CD14-positive monocyte (primary cell): Measurements from ENCODE around the gene PRKCA. TPM values are rescaled to one million over a fixed set of nuclear protein-coding genes. Genes with fewer than 3 reads are reported as not detected.
"Not testable (repeated sequence)": the region's sequence is repeated elsewhere in the genome, so short reads cannot be mapped to it uniquely, and the experiment has no call there.

ENCODE experiments used
- DNase-seq, 3 donors: peaks; one replicate each; pipeline ENCODE4 v3.0.0-alpha.2; 2011 to 2022
- H2AFZ ChIP-seq: 2 replicates; pipeline ENCODE4 v1.6.0; 2012; ENCODE audit warnings: mild to moderate bottlenecking, low read depth, low read length, inconsistent platforms; ENCODE audit not compliant: insufficient read depth, poor library complexity, severe bottlenecking
- H3K27ac ChIP-seq, 2 donors: 1 replicate in 1 of 2; 2 replicates in 1 of 2; pipeline ENCODE4 v1.5.1; 2012 to 2013; ENCODE audit warnings: low read length in 2 of 2, control low read depth in 1 of 2, inconsistent platforms in 1 of 2, low read depth in 1 of 2, mild to moderate bottlenecking in 1 of 2
- H3K27me3 ChIP-seq, 2 donors: one replicate each; pipeline versions ENCODE4 v1.6.0 to v1.6.1; 2011 to 2013; ENCODE audit warnings: low read length in 2 of 2; ENCODE audit not compliant: control insufficient read depth in 2 of 2, insufficient read depth in 2 of 2
- H3K36me3 ChIP-seq, 2 donors: replicated peaks in 1 of 2; 1 replicate in 1 of 2; 2 replicates in 1 of 2; pipeline versions ENCODE4 v1.5.1 to v1.6.1; 2012 to 2013; ENCODE audit warnings: low read length in 2 of 2, control low read depth in 1 of 2, inconsistent platforms in 1 of 2, mild to moderate bottlenecking in 1 of 2; ENCODE audit not compliant: insufficient read depth in 2 of 2, control insufficient read depth in 1 of 2
- H3K4me1 ChIP-seq, 2 donors: 1 replicate in 1 of 2; 2 replicates in 1 of 2; pipeline versions ENCODE4 v1.5.1 to v1.6.1; 2012 to 2013; ENCODE audit warnings: low read length in 2 of 2, control low read depth in 1 of 2, inconsistent platforms in 1 of 2, mild to moderate bottlenecking in 1 of 2, moderate library complexity in 1 of 2; ENCODE audit not compliant: insufficient read depth in 2 of 2, control insufficient read depth in 1 of 2
- H3K4me2 ChIP-seq: replicated peaks from 2 replicates; pipeline ENCODE3; 2012; ENCODE audit warnings: low read length, moderate library complexity, mild to moderate bottlenecking; ENCODE audit not compliant: poor library complexity, severe bottlenecking; ENCODE audit errors: extremely low read depth
- H3K4me3 ChIP-seq, 3 experiments: fragments of 200-600 bp in 1 of 3; sonication (generic) in 1 of 3; replicated peaks in 1 of 3; 1 replicate in 2 of 3; 2 replicates in 1 of 3; pipeline ENCODE4 v1.5.1; 2011 to 2013; ENCODE audit warnings: low read length in 3 of 3, mild to moderate bottlenecking in 3 of 3, control low read depth in 2 of 3, low read depth in 2 of 3, inconsistent platforms in 1 of 3, moderate library complexity in 1 of 3
- H3K79me2 ChIP-seq: 2 replicates; pipeline ENCODE4 v1.6.0; 2012; ENCODE audit warnings: mild to moderate bottlenecking, control low read depth, inconsistent platforms, low read length, moderate library complexity; ENCODE audit not compliant: insufficient read depth
- H3K9ac ChIP-seq: 2 replicates; pipeline ENCODE4 v1.6.0; 2017; ENCODE audit warnings: low read length, mild to moderate bottlenecking; ENCODE audit not compliant: insufficient read depth, poor library complexity, severe bottlenecking
- H3K9me3 ChIP-seq, 2 donors: replicated peaks in 1 of 2; 1 replicate in 1 of 2; 2 replicates in 1 of 2; pipeline versions ENCODE4 v1.5.1 to v1.6.1; 2012 to 2013; ENCODE audit warnings: low read length in 2 of 2, control low read depth in 1 of 2; ENCODE audit not compliant: control insufficient read depth in 1 of 2, insufficient read depth in 1 of 2
- H4K20me1 ChIP-seq: 2 replicates; pipeline ENCODE4 v1.6.0; 2012; ENCODE audit warnings: mild to moderate bottlenecking, low read length, control low read depth, moderate library complexity; ENCODE audit not compliant: insufficient read depth
- H3K27ac Mint-ChIP-seq, 7 donors: one replicate each; pipeline ENCODE4 v1.8.0; 2020; ENCODE audit warnings: mild to moderate bottlenecking in 7 of 7, mixed read lengths in 7 of 7, moderate library complexity in 6 of 7, inconsistent platforms in 2 of 7
- H3K27me3 Mint-ChIP-seq, 3 donors: one replicate each; pipeline ENCODE4 v1.8.0; 2021 to 2022; ENCODE audit warnings: low read depth in 3 of 3, mild to moderate bottlenecking in 3 of 3, mixed read lengths in 3 of 3, moderate library complexity in 3 of 3, inconsistent platforms in 1 of 3
- H3K36me3 Mint-ChIP-seq, 2 donors: one replicate each; pipeline ENCODE4 v1.8.0; 2020; ENCODE audit warnings: mixed read lengths in 2 of 2, inconsistent platforms in 1 of 2, mild to moderate bottlenecking in 1 of 2
- H3K4me1 Mint-ChIP-seq: one replicate; pipeline ENCODE4 v1.8.0; 2020; ENCODE audit warnings: mild to moderate bottlenecking, mixed read lengths
- H3K4me3 Mint-ChIP-seq, 2 donors: one replicate each; pipeline ENCODE4 v1.8.0; 2020; ENCODE audit warnings: mild to moderate bottlenecking in 2 of 2, mixed read lengths in 2 of 2, moderate library complexity in 1 of 2
- H3K9me3 Mint-ChIP-seq, 7 donors: one replicate each; pipeline ENCODE4 v1.8.0; 2020 to 2022; ENCODE audit warnings: mixed read lengths in 7 of 7, mild to moderate bottlenecking in 6 of 7, moderate library complexity in 6 of 7, inconsistent platforms in 2 of 7
- WGBS: methylation state at CpG from one replicate; pipeline ENCODE4 v1.1.5; 2013; ENCODE audit warnings: missing lambda C conversion rate; ENCODE audit not compliant: insufficient coverage; 5-methylcytosine and 5-hydroxymethylcytosine counted together
- intact Hi-C, 2 donors: fragments of 100-400 bp; cut with micrococcal nuclease; formaldehyde crosslinking; loops; one replicate each; pipeline versions ENCODE4 v1.15.0 to v1.15.1; 2023
- polyA plus RNA-seq, 3 donors: library from polyadenylated mRNA; depleted of rRNA in 1 of 3; unstranded in 2 of 3; stranded (reverse) in 1 of 3; fragments of 300-500 nt in 2 of 3; fragments of >200 nt in 1 of 3; fragmentation: Illumina TruSeq in 2 of 3; gene quantifications; 1 replicate in 2 of 3; 2 replicates in 1 of 3; pipeline ENCODE4 v1.2.3, GENCODE V29; 2012 to 2021
- TF ChIP-seq, protein P1 (sequence below): fragments of 200-600 bp; IDR thresholded peaks from one replicate; pipeline ENCODE4 v1.8.0; 2022; ENCODE audit warnings: antibody characterized with exemption, mild to moderate bottlenecking

Gene PRKCA
- polyA plus RNA-seq, 3 donors = 0.22 to 7.1 (median 0.30) TPM

DNA sequence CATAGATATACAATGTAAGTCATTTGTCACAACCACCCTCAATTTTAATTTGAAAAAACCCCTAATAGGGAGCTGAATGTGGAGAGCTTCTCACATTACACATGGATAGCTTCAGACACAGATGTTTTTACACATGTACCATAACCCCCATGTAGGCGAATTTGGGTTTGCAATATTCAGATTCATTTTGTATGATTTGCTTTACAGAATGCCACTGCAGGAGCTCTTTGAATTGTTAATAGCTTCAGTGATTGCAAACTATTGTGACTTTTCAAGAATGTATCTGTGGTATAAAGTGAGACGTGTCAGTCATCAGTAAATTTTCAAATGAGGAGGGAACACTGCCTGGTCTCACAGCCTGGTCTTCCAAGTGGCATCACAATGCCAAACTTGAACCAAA is 419.9 kb downstream of the PRKCA start:
- Histone ChIP-seq H3K4me1 (no peaks in the 10 kb centered on the region), H3K4me3 (no peak overlapping the region), H3K36me3 (peaks cover 0 to under 1% of the 10 kb centered on the region in 2 donors), H3K9ac (no peak overlapping the region), H3K27me3 (no peaks in the 10 kb centered on the region), H2AFZ (no peak overlapping the region), H3K9me3 (no peaks in the 10 kb centered on the region), H4K20me1 (no peaks in the 10 kb centered on the region), H3K4me2 (no peak overlapping the region), H3K79me2 (no peaks in the 10 kb centered on the region), H3K27ac (no peak overlapping the region)
- H3K27me3 Mint-ChIP-seq = peaks cover 0 to 2% (median 0%) of the 10 kb centered on the region in 3 donors
- TF ChIP-seq, protein P1, sequence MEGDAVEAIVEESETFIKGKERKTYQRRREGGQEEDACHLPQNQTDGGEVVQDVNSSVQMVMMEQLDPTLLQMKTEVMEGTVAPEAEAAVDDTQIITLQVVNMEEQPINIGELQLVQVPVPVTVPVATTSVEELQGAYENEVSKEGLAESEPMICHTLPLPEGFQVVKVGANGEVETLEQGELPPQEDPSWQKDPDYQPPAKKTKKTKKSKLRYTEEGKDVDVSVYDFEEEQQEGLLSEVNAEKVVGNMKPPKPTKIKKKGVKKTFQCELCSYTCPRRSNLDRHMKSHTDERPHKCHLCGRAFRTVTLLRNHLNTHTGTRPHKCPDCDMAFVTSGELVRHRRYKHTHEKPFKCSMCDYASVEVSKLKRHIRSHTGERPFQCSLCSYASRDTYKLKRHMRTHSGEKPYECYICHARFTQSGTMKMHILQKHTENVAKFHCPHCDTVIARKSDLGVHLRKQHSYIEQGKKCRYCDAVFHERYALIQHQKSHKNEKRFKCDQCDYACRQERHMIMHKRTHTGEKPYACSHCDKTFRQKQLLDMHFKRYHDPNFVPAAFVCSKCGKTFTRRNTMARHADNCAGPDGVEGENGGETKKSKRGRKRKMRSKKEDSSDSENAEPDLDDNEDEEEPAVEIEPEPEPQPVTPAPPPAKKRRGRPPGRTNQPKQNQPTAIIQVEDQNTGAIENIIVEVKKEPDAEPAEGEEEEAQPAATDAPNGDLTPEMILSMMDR = no peak
- no peak overlapping the region for H3K4me3 Mint-ChIP-seq
- intact Hi-C loops = no loop called here
- peaks cover 1 to 7% of the 10 kb centered on the region in 2 donors for H3K36me3 Mint-ChIP-seq
- DNase-seq = no peak
- no peaks in the 10 kb centered on the region for H3K4me1 Mint-ChIP-seq
- H3K9me3 Mint-ChIP-seq = peaks cover 0 to 3% (median 0%) of the 10 kb centered on the region in 7 donors
- H3K27ac Mint-ChIP-seq = no peak overlapping the region
- WGBS = no CpG with 5 or more reads among the region's 2 CpGs

DNA sequence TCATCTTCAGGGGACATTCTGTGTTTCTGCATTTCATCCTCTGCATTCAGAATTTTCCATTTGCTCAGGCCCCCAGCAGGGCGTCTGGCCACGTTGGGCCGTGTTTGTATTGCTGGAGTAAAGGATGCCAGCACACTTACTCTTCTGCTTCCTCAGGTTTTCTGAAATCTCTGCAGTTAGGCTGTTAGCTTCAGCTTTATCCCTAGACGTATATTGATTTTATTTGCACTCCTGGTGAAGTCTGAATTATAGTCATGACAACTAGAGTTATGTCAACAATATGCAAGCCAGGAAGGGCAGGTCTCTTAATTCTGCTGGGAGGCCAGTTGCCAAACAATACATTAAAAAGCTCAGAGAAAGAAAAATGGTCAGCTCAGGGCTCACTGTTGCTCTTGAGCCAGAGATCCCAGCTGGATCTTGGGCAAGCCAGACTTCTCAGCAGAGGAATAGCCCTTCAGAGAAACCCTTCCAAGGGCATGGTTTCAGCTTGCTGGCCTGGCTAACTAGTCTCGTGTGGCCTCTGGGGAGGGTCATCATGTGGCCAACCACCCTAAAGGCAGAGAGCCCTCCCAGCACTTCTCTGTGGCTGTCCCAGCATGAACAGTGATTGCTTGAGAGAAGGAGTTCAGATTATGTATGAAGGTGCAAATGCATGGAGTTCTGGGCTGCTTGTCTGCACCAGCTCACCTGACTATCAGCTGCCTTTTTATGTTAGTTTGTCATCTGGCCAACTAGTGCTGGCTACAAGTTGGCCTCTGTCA is 422.3 kb downstream of the PRKCA start:
- DNase-seq = no peak
- Mint-ChIP-seq H3K4me3 (no peak overlapping the region), H3K4me1 (no peaks in the 10 kb centered on the region), H3K27me3 (peaks cover 0 to 4% (median 0%) of the 10 kb centered on the region in 3 donors), H3K27ac (no peak overlapping the region), H3K36me3 (peaks cover 1 to 8% of the 10 kb centered on the region in 2 donors), H3K9me3 (no peaks in the 10 kb centered on the region)
- no CpG with 5 or more reads among the region's 5 CpGs for WGBS
- no peak overlapping the region for H3K4me2 ChIP-seq
- no peaks in the 10 kb centered on the region for H3K4me1 ChIP-seq
- intact Hi-C loops = no loop called here
- no peak overlapping the region for H3K9ac ChIP-seq
- TF ChIP-seq, protein P1 = no peak
- H3K27ac ChIP-seq = no peak overlapping the region
- H4K20me1 ChIP-seq = no peaks in the 10 kb centered on the region
- no peaks in the 10 kb centered on the region for H3K79me2 ChIP-seq
- no peak overlapping the region for H2AFZ ChIP-seq
- H3K36me3 ChIP-seq = no peaks in the 10 kb centered on the region
- H3K27me3 ChIP-seq = no peaks in the 10 kb centered on the region
- no peaks in the 10 kb centered on the region for H3K9me3 ChIP-seq
- no peak overlapping the region for H3K4me3 ChIP-seq

DNA sequence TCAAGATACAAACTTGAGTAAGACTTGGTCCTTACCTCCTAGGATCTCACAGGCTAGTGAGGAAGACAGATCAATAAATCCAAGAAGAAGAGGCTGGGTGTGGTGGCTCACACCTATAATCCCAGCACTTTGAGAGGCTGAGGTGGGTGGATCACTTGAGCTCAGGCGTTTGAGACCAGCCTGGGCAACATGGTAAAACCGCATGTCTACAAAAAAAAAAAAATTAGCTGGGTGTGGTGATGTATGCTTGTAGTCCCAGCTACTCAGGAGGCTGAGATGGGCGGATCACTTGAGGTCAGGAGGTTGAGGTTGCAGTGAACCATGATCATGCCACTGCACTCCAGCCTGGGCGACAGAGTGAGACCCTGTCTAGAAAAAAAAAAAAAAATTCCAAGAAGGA is 423.0 kb downstream of the PRKCA start:
- intact Hi-C loops, H4K20me1 ChIP-seq, H3K36me3 ChIP-seq, H3K27me3 Mint-ChIP-seq, H3K4me1 Mint-ChIP-seq, H3K36me3 Mint-ChIP-seq, H3K4me3 Mint-ChIP-seq, H3K79me2 ChIP-seq, H3K4me2 ChIP-seq, H2AFZ ChIP-seq, H3K9me3 Mint-ChIP-seq, H3K27ac ChIP-seq, DNase-seq, H3K4me1 ChIP-seq, H3K9ac ChIP-seq, H3K4me3 ChIP-seq, H3K9me3 ChIP-seq, H3K27ac Mint-ChIP-seq, H3K27me3 ChIP-seq: not testable (repeated sequence)
- WGBS = 93% methylated on average over 4 of the region's 4 CpGs
